ENCODE measurements around the gene KIF1C.
"Not testable (repeated sequence)": the region's sequence is repeated elsewhere in the genome, so short reads cannot be mapped to it uniquely, and the experiment has no call there.

Gene KIF1C

GRCh38 chr17:4998027-4998731 is 429 bp downstream of the KIF1C start:
- in situ Hi-C loops (cut with MboI; ENCODE audit: low pct_unique_long_range_greater_than_20kb, low sequenced_read_pairs), result no loop called here
- peak; percentile 11 for DNase-seq

GRCh38 chr17:4998732-4999429 is 1.1 kb downstream of the KIF1C start:
- peak; percentile 12 for DNase-seq
- in situ Hi-C loops (cut with MboI; ENCODE audit: low pct_unique_long_range_greater_than_20kb, low sequenced_read_pairs), result no loop called here

GRCh38 chr17:4999430-5000093 is 1.8 kb downstream of the KIF1C start:
- in situ Hi-C loops (cut with MboI; ENCODE audit: low pct_unique_long_range_greater_than_20kb, low sequenced_read_pairs), result no loop called here
- no peak for DNase-seq

GRCh38 chr17:5000237-5000639 is 2.5 kb downstream of the KIF1C start:
- in situ Hi-C loops (cut with MboI; ENCODE audit: low pct_unique_long_range_greater_than_20kb, low sequenced_read_pairs), result no loop called here
- DNase-seq, result no peak

GRCh38 chr17:5002121-5002788 is 4.5 kb downstream of the KIF1C start:
- no peak for DNase-seq
- in situ Hi-C loops (cut with MboI; ENCODE audit: low pct_unique_long_range_greater_than_20kb, low sequenced_read_pairs), result no loop called here

GRCh38 chr17:5003214-5003867 is 5.6 kb downstream of the KIF1C start:
- no peak for DNase-seq
- in situ Hi-C loops (cut with MboI; ENCODE audit: low pct_unique_long_range_greater_than_20kb, low sequenced_read_pairs), result no loop called here

GRCh38 chr17:5011928-5012327 is 14.2 kb downstream of the KIF1C start:
- no peak for DNase-seq
- in situ Hi-C loops (cut with MboI; ENCODE audit: low pct_unique_long_range_greater_than_20kb, low sequenced_read_pairs), result no loop called here

GRCh38 chr17:5014357-5014756 is 16.6 kb downstream of the KIF1C start:
- in situ Hi-C loops (cut with MboI; ENCODE audit: low pct_unique_long_range_greater_than_20kb, low sequenced_read_pairs), result no loop called here
- no peak for DNase-seq

GRCh38 chr17:5019475-5019956 is 21.8 kb downstream of the KIF1C start:
- in situ Hi-C loops (cut with MboI; ENCODE audit: low pct_unique_long_range_greater_than_20kb, low sequenced_read_pairs), result no loop called here

GRCh38 chr17:5020502-5021023 is 22.8 kb downstream of the KIF1C start:
- in situ Hi-C loops (cut with MboI; ENCODE audit: low pct_unique_long_range_greater_than_20kb, low sequenced_read_pairs), result no loop called here
- no peak for DNase-seq

More at GRCh38 chr17:5019475-5019956, 21.8 kb downstream of the KIF1C start:
- DNase-seq, result peak; percentile 49

GRCh38 chr17:5022171-5022711 is 24.5 kb downstream of the KIF1C start:
- no peak for DNase-seq
- in situ Hi-C loops (cut with MboI; ENCODE audit: low pct_unique_long_range_greater_than_20kb, low sequenced_read_pairs), result no loop called here

GRCh38 chr17:5023588-5024147 is 25.9 kb downstream of the KIF1C start:
- in situ Hi-C loops (cut with MboI; ENCODE audit: low pct_unique_long_range_greater_than_20kb, low sequenced_read_pairs), result no loop called here
- no peak for DNase-seq

- no peak for DNase-seq
- in situ Hi-C loops (cut with MboI; ENCODE audit: low pct_unique_long_range_greater_than_20kb, low sequenced_read_pairs), result no loop called here
These were observed 26.9 kb downstream of the KIF1C start for GRCh38 chr17:5024604-5025003.

- in situ Hi-C loops (cut with MboI; ENCODE audit: low pct_unique_long_range_greater_than_20kb, low sequenced_read_pairs), result no loop called here
- no peak for DNase-seq
These were observed 29.5 kb downstream of the KIF1C start for GRCh38 chr17:5027299-5027698.

- in situ Hi-C loops (cut with MboI; ENCODE audit: low pct_unique_long_range_greater_than_20kb, low sequenced_read_pairs), result no loop called here
- DNase-seq, result no peak
These were observed 30.2 kb downstream of the KIF1C start for GRCh38 chr17:5027916-5028315.

GRCh38 chr17:5030168-5030567 is 32.4 kb downstream of the KIF1C start:
- DNase-seq; in situ Hi-C loops (cut with MboI; ENCODE audit: low pct_unique_long_range_greater_than_20kb, low sequenced_read_pairs): not testable (repeated sequence)

- DNase-seq, result peak; percentile 74
These were observed 33.8 kb downstream of the KIF1C start for GRCh38 chr17:5031365-5032082.

GRCh38 chr17:5032865-5033264 is 35.1 kb downstream of the KIF1C start:
- in situ Hi-C loops (cut with MboI; ENCODE audit: low pct_unique_long_range_greater_than_20kb, low sequenced_read_pairs), result no loop called here
- no peak for DNase-seq

More at GRCh38 chr17:5031365-5032082, 33.8 kb downstream of the KIF1C start:
- in situ Hi-C loops (cut with MboI; ENCODE audit: low pct_unique_long_range_greater_than_20kb, low sequenced_read_pairs), result no loop called here
